Hematopoietic multipotent progenitor cell treated with erythropoietin and hydrocortisone succinate and interleukin-3 and kit ligand, for 6 days (in vitro differentiated cells): ENCODE measurements around the gene OR10C1.
"Not testable (repeated sequence)": the region's sequence is repeated elsewhere in the genome, so short reads cannot be mapped to it uniquely, and the experiment has no call there.

Source experiments
- DNase-seq: peaks from one replicate; pipeline ENCODE4 v3.0.0-alpha.2; 2015

OR10C1 gene

GRCh38 chr6:29439006-29439405 is at the start of gene OR10C1:
Gene OR10C1, plus strand, starts transcription at chr6:29439306. Its CDS starts 710 bp downstream, at chr6:29440016.
- DNase-seq = no peak

- no peak for DNase-seq
Observed at GRCh38 chr6:29395331-29395730, 43.8 kb upstream of the OR10C1 start, which contains the start of gene OR12D2. Gene OR12D2, plus strand, starts transcription at chr6:29395631. Its CDS starts 1,069 bp downstream, at chr6:29396700.

- no peak for DNase-seq
Observed at GRCh38 chr6:29399525-29399924, 39.6 kb upstream of the OR10C1 start.

- no peak for DNase-seq
Observed at GRCh38 chr6:29403801-29404200, 35.3 kb upstream of the OR10C1 start.

GRCh38 chr6:29414588-29414987 is 24.5 kb upstream of the OR10C1 start, which contains the start of gene OR12D1:
Gene OR12D1, plus strand, starts transcription at chr6:29414928.
- no peak for DNase-seq

- no peak for DNase-seq
Observed at GRCh38 chr6:29419516-29419915, 19.6 kb upstream of the OR10C1 start.

- DNase-seq = no peak
Observed at GRCh38 chr6:29424168-29424567, 14.9 kb upstream of the OR10C1 start.

- DNase-seq = no peak
Observed at GRCh38 chr6:29424575-29424974, 14.5 kb upstream of the OR10C1 start.

GRCh38 chr6:29425075-29425474 is 14.0 kb upstream of the OR10C1 start:
- no peak for DNase-seq

GRCh38 chr6:29426654-29427053 is 12.5 kb upstream of the OR10C1 start:
- DNase-seq = no peak

- peak; percentile 24 for DNase-seq
Observed at GRCh38 chr6:29436730-29437129, 2.4 kb upstream of the OR10C1 start.

- DNase-seq = peak; percentile 78
Observed at GRCh38 chr6:29442719-29443118, 3.6 kb downstream of the OR10C1 start.

GRCh38 chr6:29444031-29444430 is 4.9 kb downstream of the OR10C1 start:
- DNase-seq = not testable (repeated sequence)

- no peak for DNase-seq
Observed at GRCh38 chr6:29447670-29448069, 8.6 kb downstream of the OR10C1 start.

- peak; percentile 51 for DNase-seq
Observed at GRCh38 chr6:29451471-29452193, 12.5 kb downstream of the OR10C1 start.

- no peak for DNase-seq
Observed at GRCh38 chr6:29456971-29457370, 17.9 kb downstream of the OR10C1 start, which contains the start of the genes OR11A1 and OR2H1. Gene OR11A1, minus strand, starts transcription at chr6:29457071. Its CDS starts 29,430 bp downstream, at chr6:29427641. Gene OR2H1, plus strand, starts transcription at chr6:29457155. Its CDS starts 4,615 bp downstream, at chr6:29461770.

GRCh38 chr6:29461021-29461814 is 22.1 kb downstream of the OR10C1 start:
- DNase-seq = no peak

- no peak for DNase-seq
Observed at GRCh38 chr6:29462022-29462421, 22.9 kb downstream of the OR10C1 start.

GRCh38 chr6:29465279-29465678 is 26.2 kb downstream of the OR10C1 start:
- DNase-seq = no peak

GRCh38 chr6:29465801-29466200 is 26.7 kb downstream of the OR10C1 start:
- no peak for DNase-seq

- no peak for DNase-seq
Observed at GRCh38 chr6:29466241-29466640, 27.1 kb downstream of the OR10C1 start.

GRCh38 chr6:29474996-29475395 is 35.9 kb downstream of the OR10C1 start:
- no peak for DNase-seq

GRCh38 chr6:29477923-29478450 is 38.9 kb downstream of the OR10C1 start:
- DNase-seq = no peak

- DNase-seq = no peak
Observed at GRCh38 chr6:29478740-29479139, 39.6 kb downstream of the OR10C1 start.
